Suprapubic skin (tissue), 4 donors: ENCODE results near the gene DIRAS3.

Source experiments
- POLR2A ChIP-seq, 2 donors: fragments of 450-650 bp; IDR thresholded peaks; one replicate each; pipeline ENCODE4 v1.6.1; 2017; ENCODE audit warnings: antibody characterized with exemption in 2 of 2, mild to moderate bottlenecking in 2 of 2, moderate library complexity in 2 of 2
- POLR2AphosphoS5 ChIP-seq, 3 donors: sonication (generic); formaldehyde crosslinking; IDR thresholded peaks; one replicate each; pipeline ENCODE4 v1.6.1; 2017; ENCODE audit warnings: antibody characterized with exemption in 3 of 3

DNA sequence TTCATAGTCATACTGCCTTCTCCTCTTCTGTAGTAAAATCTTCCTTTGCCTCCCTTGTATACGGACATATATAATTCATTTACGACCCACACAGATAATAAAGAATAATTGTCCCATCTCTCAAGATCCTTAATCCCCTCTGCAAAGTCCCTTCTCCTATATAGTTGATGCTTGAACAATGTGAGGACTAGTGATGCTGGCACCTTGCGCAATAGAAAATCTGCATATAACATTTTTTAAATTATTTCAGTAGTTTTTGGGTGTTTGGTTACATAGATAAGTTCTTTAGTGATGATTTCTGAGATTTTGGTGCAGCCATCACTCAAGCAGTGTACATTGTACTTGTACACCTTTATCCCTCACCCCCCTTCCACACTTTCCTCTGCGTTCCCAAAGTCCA lies 21.0 kb downstream of the DIRAS3 start:
- no peak for TF ChIP-seq POLR2AphosphoS5 (IDR thresholded peaks at IDR 0.05)
- TF ChIP-seq POLR2A (IDR thresholded peaks at IDR 0.05) = no peak
